Activated naive CD8-positive, alpha-beta T cell treated with anti-CD3 and anti-CD28 coated beads for 36 hours (primary cell): Measurements from ENCODE around the gene DNPH1. TPM values are rescaled to one million over a fixed set of nuclear protein-coding genes. Genes with fewer than 3 reads are reported as not detected.

Experiments
- DNase-seq: peaks from one replicate; pipeline ENCODE4 v3.0.0; 2021
- H3K27ac Mint-ChIP-seq: one replicate; pipeline ENCODE4 v1.8.0; 2022; ENCODE audit warnings: mild to moderate bottlenecking, moderate library complexity, mixed read lengths
- H3K27me3 Mint-ChIP-seq: one replicate; pipeline ENCODE4 v1.8.0; 2022; ENCODE audit warnings: mild to moderate bottlenecking, mixed read lengths
- H3K36me3 Mint-ChIP-seq: one replicate; pipeline ENCODE4 v1.8.0; 2021; ENCODE audit warnings: mild to moderate bottlenecking, mixed read lengths
- H3K4me1 Mint-ChIP-seq: one replicate; pipeline ENCODE4 v1.8.0; 2021; ENCODE audit warnings: mixed read lengths
- H3K4me3 Mint-ChIP-seq: one replicate; pipeline ENCODE4 v1.8.0; 2022; ENCODE audit warnings: mild to moderate bottlenecking, moderate library complexity, mixed read lengths
- H3K9me3 Mint-ChIP-seq: one replicate; pipeline ENCODE4 v1.8.0; 2022; ENCODE audit warnings: mixed read lengths
- total RNA-seq, 2 experiments: library from RNA; stranded (reverse); gene quantifications; one replicate each; pipeline ENCODE4 v1.2.3, GENCODE V29; 2021

The DNPH1 gene
- total RNA-seq, 2 experiments from 2014 or later, result 55.8 to 56.1 TPM

- Mint-ChIP-seq H3K4me1 (peaks cover 29% of the 10 kb centered on the region), H3K27ac (peak overlapping the region; percentile 6)
- DNase-seq, result no peak
These were observed 40.9 kb downstream of the DNPH1 start for GRCh38 chr6:43188426-43188825.

GRCh38 chr6:43187821-43188220, 41.5 kb downstream of the DNPH1 start:
- Mint-ChIP-seq H3K27ac (no peak overlapping the region), H3K4me3 (no peak overlapping the region), H3K27me3 (no peaks in the 10 kb centered on the region), H3K36me3 (peaks cover 16% of the 10 kb centered on the region), H3K9me3 (no peaks in the 10 kb centered on the region), H3K4me1 (peaks cover 35% of the 10 kb centered on the region)
- no peak for DNase-seq

More at GRCh38 chr6:43188426-43188825, 40.9 kb downstream of the DNPH1 start:
- no peaks in the 10 kb centered on the region for H3K27me3 Mint-ChIP-seq
- H3K4me3 Mint-ChIP-seq, result no peak overlapping the region
- H3K36me3 Mint-ChIP-seq, result peaks cover 21% of the 10 kb centered on the region
- no peaks in the 10 kb centered on the region for H3K9me3 Mint-ChIP-seq

- Mint-ChIP-seq H3K4me1 (peaks cover 39% of the 10 kb centered on the region), H3K9me3 (no peaks in the 10 kb centered on the region), H3K36me3 (peaks cover 13% of the 10 kb centered on the region), H3K27ac (no peak overlapping the region), H3K27me3 (no peaks in the 10 kb centered on the region), H3K4me3 (no peak overlapping the region)
- no peak for DNase-seq
These were observed 42.6 kb downstream of the DNPH1 start for GRCh38 chr6:43186706-43187105.

GRCh38 chr6:43186019-43186418, 43.3 kb downstream of the DNPH1 start:
- Mint-ChIP-seq H3K9me3 (no peaks in the 10 kb centered on the region), H3K27me3 (no peaks in the 10 kb centered on the region), H3K36me3 (peaks cover 18% of the 10 kb centered on the region), H3K4me3 (no peak overlapping the region), H3K27ac (no peak overlapping the region), H3K4me1 (peaks cover 46% of the 10 kb centered on the region)
- no peak for DNase-seq

GRCh38 chr6:43185391-43185985, 43.8 kb downstream of the DNPH1 start:
- Mint-ChIP-seq H3K4me3 (peak overlapping the region; percentile 11), H3K27ac (peak overlapping the region; percentile 55)

GRCh38 chr6:43184268-43184985, 44.9 kb downstream of the DNPH1 start:
- Mint-ChIP-seq H3K27ac (peak overlapping the region; percentile 64), H3K27me3 (no peaks in the 10 kb centered on the region), H3K36me3 (peaks cover 19% of the 10 kb centered on the region), H3K4me3 (no peak overlapping the region), H3K4me1 (peaks cover 40% of the 10 kb centered on the region), H3K9me3 (no peaks in the 10 kb centered on the region)
- no peak for DNase-seq

More at GRCh38 chr6:43185391-43185985, 43.8 kb downstream of the DNPH1 start:
- H3K9me3 Mint-ChIP-seq, result no peaks in the 10 kb centered on the region
- peaks cover 19% of the 10 kb centered on the region for H3K36me3 Mint-ChIP-seq
- H3K27me3 Mint-ChIP-seq, result no peaks in the 10 kb centered on the region
- no peak for DNase-seq
- peaks cover 46% of the 10 kb centered on the region for H3K4me1 Mint-ChIP-seq

GRCh38 chr6:43183441-43183840, 45.8 kb downstream of the DNPH1 start:
- H3K4me1 Mint-ChIP-seq, result peaks cover 40% of the 10 kb centered on the region
- H3K9me3 Mint-ChIP-seq, result no peaks in the 10 kb centered on the region
- no peaks in the 10 kb centered on the region for H3K27me3 Mint-ChIP-seq
- no peak for DNase-seq
- H3K27ac Mint-ChIP-seq, result peak overlapping the region; percentile 87
- H3K36me3 Mint-ChIP-seq, result peaks cover 16% of the 10 kb centered on the region
- H3K4me3 Mint-ChIP-seq, result peak overlapping the region; percentile 97

GRCh38 chr6:43181942-43182860, 47.1 kb downstream of the DNPH1 start, which contains the start of gene CUL9:
Gene CUL9, plus strand, starts transcription at chr6:43182196. Its CDS starts 2,115 bp downstream, at chr6:43184311.
- no peaks in the 10 kb centered on the region for H3K27me3 Mint-ChIP-seq
- DNase-seq, result peak; percentile 88
- peak within 1 kb of the TSS; percentile 97 for H3K4me3 Mint-ChIP-seq
- H3K4me1 Mint-ChIP-seq, result peaks cover 40% of the 10 kb centered on the region
- peak within 1 kb of the TSS; percentile 87 for H3K27ac Mint-ChIP-seq
- no peaks in the 10 kb centered on the region for H3K9me3 Mint-ChIP-seq
- peaks cover 11% of the 10 kb centered on the region for H3K36me3 Mint-ChIP-seq

- DNase-seq, result no peak
- Mint-ChIP-seq H3K9me3 (no peaks in the 10 kb centered on the region), H3K27ac (peak overlapping the region; percentile 87), H3K36me3 (peaks cover 10% of the 10 kb centered on the region), H3K27me3 (no peaks in the 10 kb centered on the region), H3K4me1 (peaks cover 40% of the 10 kb centered on the region), H3K4me3 (peak overlapping the region; percentile 97)
These were observed 47.7 kb downstream of the DNPH1 start for GRCh38 chr6:43181621-43181941.

GRCh38 chr6:43180985-43181384, 48.3 kb downstream of the DNPH1 start:
- peaks cover 38% of the 10 kb centered on the region for H3K4me1 Mint-ChIP-seq
- H3K27me3 Mint-ChIP-seq, result no peaks in the 10 kb centered on the region
- peaks cover 8% of the 10 kb centered on the region for H3K36me3 Mint-ChIP-seq
- peak overlapping the region; percentile 87 for H3K27ac Mint-ChIP-seq
- H3K9me3 Mint-ChIP-seq, result no peaks in the 10 kb centered on the region
- DNase-seq, result no peak
- peak overlapping the region; percentile 18 for H3K4me3 Mint-ChIP-seq

- Mint-ChIP-seq H3K27ac (no peak overlapping the region), H3K9me3 (no peaks in the 10 kb centered on the region), H3K4me1 (peaks cover 39% of the 10 kb centered on the region), H3K27me3 (no peaks in the 10 kb centered on the region), H3K4me3 (no peak overlapping the region), H3K36me3 (peaks cover 16% of the 10 kb centered on the region)
- no peak for DNase-seq
These were observed 49.2 kb downstream of the DNPH1 start for GRCh38 chr6:43180058-43180457.

- Mint-ChIP-seq H3K27me3 (no peaks in the 10 kb centered on the region), H3K4me3 (no peak overlapping the region), H3K27ac (no peak overlapping the region), H3K36me3 (peaks cover 19% of the 10 kb centered on the region), H3K9me3 (no peaks in the 10 kb centered on the region), H3K4me1 (peaks cover 38% of the 10 kb centered on the region)
- no peak for DNase-seq
These were observed 50.1 kb downstream of the DNPH1 start for GRCh38 chr6:43178951-43179830.

GRCh38 chr6:43178150-43178549, 51.1 kb downstream of the DNPH1 start:
- no peaks in the 10 kb centered on the region for H3K9me3 Mint-ChIP-seq
- peaks cover 40% of the 10 kb centered on the region for H3K4me1 Mint-ChIP-seq
- H3K27me3 Mint-ChIP-seq, result no peaks in the 10 kb centered on the region
- no peak for DNase-seq
- H3K27ac Mint-ChIP-seq, result no peak overlapping the region
- H3K36me3 Mint-ChIP-seq, result peaks cover 19% of the 10 kb centered on the region
- H3K4me3 Mint-ChIP-seq, result no peak overlapping the region

GRCh38 chr6:43176423-43176786, 52.9 kb downstream of the DNPH1 start:
- Mint-ChIP-seq H3K9me3 (no peaks in the 10 kb centered on the region), H3K27me3 (no peaks in the 10 kb centered on the region), H3K36me3 (peaks cover 26% of the 10 kb centered on the region), H3K27ac (peak overlapping the region; percentile 60), H3K4me1 (peaks cover 37% of the 10 kb centered on the region), H3K4me3 (no peak overlapping the region)
- DNase-seq, result no peak
